HepG2 (cell line): ENCODE measurements around the gene GLOD4.

Source experiments
- HIC2 ChIP-seq: sonication (generic); formaldehyde crosslinking; IDR thresholded peaks from 2 replicates; pipeline ENCODE4 v1.9.0; 2022; ENCODE audit warnings: low read depth, missing genetic modification reagents
- KDM6A ChIP-seq: IDR thresholded peaks from 2 replicates; pipeline ENCODE4 v1.6.1; 2016; ENCODE audit warnings: low read depth
- SNAPC2 ChIP-seq: sonication (generic); formaldehyde crosslinking; IDR thresholded peaks from 2 replicates; pipeline ENCODE4 v1.8.1; 2022; ENCODE audit warnings: mild to moderate bottlenecking, missing genetic modification reagents
- SP1 ChIP-seq, 2 experiments: fragments of 450-650 bp in 1 of 2; sonication (generic) in 1 of 2; formaldehyde crosslinking in 1 of 2; IDR thresholded peaks; 2 replicates each; pipeline versions ENCODE4 v1.4.0 to v1.6.1; 2016 to 2020; ENCODE audit warnings: missing genetic modification reagents in 1 of 2
- TF ChIP-seq, protein P1 (sequence below): sonication (generic); formaldehyde crosslinking; IDR thresholded peaks from 2 replicates; pipeline ENCODE4 v1.5.0; 2020; ENCODE audit warnings: mild to moderate bottlenecking, missing genetic modification reagents, moderate library complexity
- TF ChIP-seq, protein P2 (sequence below): sonication (generic); formaldehyde crosslinking; IDR thresholded peaks from 2 replicates; pipeline ENCODE4 v1.4.0; 2020; ENCODE audit warnings: missing genetic modification reagents
- TF ChIP-seq, protein P3 (sequence below): sonication (generic); formaldehyde crosslinking; IDR thresholded peaks from 2 replicates; pipeline ENCODE4 v1.5.0; 2020; ENCODE audit warnings: missing genetic modification reagents

DNA sequence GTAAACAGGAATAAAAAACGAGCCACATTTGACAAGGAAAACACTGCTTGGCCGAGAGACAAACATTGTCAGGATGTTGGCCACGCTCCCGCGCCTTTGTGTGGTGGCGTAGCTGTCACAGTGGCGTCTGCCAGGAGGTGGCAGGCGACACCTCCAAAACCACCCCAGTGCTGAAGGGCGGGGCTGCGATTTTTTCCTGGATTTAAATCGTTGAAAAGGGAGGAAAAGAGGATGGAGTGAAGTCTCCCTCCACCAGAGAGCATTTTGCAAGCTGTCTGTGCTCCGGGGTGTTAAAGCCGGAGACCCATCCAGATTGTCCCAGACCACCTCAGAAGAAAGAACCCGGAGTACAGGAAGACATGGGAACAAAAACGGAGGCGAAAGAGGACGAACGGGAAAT lies 12.8 kb upstream of the GLOD4 start:
- TF ChIP-seq, protein P1, sequence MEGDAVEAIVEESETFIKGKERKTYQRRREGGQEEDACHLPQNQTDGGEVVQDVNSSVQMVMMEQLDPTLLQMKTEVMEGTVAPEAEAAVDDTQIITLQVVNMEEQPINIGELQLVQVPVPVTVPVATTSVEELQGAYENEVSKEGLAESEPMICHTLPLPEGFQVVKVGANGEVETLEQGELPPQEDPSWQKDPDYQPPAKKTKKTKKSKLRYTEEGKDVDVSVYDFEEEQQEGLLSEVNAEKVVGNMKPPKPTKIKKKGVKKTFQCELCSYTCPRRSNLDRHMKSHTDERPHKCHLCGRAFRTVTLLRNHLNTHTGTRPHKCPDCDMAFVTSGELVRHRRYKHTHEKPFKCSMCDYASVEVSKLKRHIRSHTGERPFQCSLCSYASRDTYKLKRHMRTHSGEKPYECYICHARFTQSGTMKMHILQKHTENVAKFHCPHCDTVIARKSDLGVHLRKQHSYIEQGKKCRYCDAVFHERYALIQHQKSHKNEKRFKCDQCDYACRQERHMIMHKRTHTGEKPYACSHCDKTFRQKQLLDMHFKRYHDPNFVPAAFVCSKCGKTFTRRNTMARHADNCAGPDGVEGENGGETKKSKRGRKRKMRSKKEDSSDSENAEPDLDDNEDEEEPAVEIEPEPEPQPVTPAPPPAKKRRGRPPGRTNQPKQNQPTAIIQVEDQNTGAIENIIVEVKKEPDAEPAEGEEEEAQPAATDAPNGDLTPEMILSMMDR, result peak; percentile 83
- TF ChIP-seq, protein P2, sequence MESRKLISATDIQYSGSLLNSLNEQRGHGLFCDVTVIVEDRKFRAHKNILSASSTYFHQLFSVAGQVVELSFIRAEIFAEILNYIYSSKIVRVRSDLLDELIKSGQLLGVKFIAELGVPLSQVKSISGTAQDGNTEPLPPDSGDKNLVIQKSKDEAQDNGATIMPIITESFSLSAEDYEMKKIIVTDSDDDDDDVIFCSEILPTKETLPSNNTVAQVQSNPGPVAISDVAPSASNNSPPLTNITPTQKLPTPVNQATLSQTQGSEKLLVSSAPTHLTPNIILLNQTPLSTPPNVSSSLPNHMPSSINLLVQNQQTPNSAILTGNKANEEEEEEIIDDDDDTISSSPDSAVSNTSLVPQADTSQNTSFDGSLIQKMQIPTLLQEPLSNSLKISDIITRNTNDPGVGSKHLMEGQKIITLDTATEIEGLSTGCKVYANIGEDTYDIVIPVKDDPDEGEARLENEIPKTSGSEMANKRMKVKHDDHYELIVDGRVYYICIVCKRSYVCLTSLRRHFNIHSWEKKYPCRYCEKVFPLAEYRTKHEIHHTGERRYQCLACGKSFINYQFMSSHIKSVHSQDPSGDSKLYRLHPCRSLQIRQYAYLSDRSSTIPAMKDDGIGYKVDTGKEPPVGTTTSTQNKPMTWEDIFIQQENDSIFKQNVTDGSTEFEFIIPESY, result peak; percentile 69
- TF ChIP-seq, protein P3, sequence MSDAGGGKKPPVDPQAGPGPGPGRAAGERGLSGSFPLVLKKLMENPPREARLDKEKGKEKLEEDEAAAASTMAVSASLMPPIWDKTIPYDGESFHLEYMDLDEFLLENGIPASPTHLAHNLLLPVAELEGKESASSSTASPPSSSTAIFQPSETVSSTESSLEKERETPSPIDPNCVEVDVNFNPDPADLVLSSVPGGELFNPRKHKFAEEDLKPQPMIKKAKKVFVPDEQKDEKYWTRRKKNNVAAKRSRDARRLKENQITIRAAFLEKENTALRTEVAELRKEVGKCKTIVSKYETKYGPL, result no peak
- TF ChIP-seq HIC2 (CRISPR knock-in tag) (no peak), SP1 (IDR thresholded peaks at IDR 0.05) (no peak), SP1 (CRISPR knock-in tag; IDR thresholded peaks at IDR 0.05) (no peak), KDM6A (no peak), SNAPC2 (CRISPR knock-in tag) (no peak)
